Posterior vena cava (tissue), 2 donors: ENCODE results near the gene BCKDK. TPM values are rescaled to one million over a fixed set of nuclear protein-coding genes. Genes with fewer than 3 reads are reported as not detected.

ENCODE experiments used
- DNase-seq: peaks from one replicate; pipeline ENCODE4 v3.0.0-alpha.2; 2020; ENCODE audit warnings: low spot score
- intact Hi-C, 2 donors: fragments of 100-400 bp; cut with DNase I; formaldehyde crosslinking; loops; one replicate each; pipeline versions ENCODE4 v1.14.1 to v1.14.2; 2022 to 2023
- total RNA-seq, 2 donors: library from RNA; stranded (reverse); fragmentation: NEBNext Ultra II Directional; extraction: Animal tissue kit (Norgen Biotek cat#: 25700); gene quantifications; one replicate each; pipeline ENCODE4 v1.2.1, GENCODE V29; 2021
- donor health status: DM: yes; HTN: yes; CAD: no.
- donor health status: DM: yes; HTN: yes; CAD: no.

Gene BCKDK
- total RNA-seq, 2 donors from 2014 or later: 29.8 to 30.6 TPM

DNA sequence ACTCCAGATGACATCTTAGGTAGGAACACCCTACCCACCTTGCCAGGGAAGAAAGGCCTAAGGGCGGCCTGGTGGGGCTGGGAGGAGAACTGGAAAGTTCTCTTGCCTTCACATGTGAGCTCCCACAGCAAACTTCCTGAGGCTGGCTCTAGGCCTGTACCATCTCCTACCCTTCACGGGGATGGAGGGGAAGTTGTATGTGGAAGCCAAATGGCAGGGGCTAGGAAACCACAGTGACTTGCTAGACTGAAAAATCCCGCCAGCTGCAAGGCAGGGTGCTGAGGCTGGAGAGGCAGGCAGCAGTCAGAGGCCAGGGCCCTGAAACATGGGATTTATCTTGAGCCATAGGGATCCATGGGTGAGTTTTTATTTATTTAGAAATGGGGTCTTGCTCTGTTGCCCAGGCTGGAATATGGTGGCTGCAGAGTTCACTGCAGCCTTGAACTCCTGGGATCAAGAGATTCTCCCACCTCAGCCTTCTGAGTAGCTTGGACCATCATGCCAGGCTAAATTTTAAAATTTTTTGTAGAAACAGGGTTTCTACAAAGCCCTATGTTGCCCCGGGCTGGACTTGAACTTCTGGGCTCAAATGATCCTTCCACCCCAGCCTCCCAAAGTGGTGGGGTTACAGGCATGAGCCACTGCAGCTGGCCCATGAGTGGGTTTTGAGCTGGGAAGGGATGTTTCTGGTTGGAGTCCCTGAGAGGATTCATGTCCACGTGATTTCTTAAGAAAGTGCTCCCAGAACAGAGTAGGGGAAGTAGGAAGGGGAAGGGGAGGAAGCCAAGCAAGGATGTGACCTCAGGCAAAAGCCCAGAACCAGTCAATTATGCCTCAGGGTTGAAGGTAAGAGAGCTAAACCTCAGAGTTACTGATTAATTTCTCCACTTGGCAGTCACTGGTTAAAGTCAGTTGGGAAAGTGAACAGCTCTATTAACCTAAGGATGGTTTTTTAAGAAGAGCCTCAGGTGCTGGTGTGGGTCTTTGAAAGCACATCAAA lies 5.2 kb downstream of the BCKDK start:
- no peak for DNase-seq
- intact Hi-C loops: no loop called here

DNA sequence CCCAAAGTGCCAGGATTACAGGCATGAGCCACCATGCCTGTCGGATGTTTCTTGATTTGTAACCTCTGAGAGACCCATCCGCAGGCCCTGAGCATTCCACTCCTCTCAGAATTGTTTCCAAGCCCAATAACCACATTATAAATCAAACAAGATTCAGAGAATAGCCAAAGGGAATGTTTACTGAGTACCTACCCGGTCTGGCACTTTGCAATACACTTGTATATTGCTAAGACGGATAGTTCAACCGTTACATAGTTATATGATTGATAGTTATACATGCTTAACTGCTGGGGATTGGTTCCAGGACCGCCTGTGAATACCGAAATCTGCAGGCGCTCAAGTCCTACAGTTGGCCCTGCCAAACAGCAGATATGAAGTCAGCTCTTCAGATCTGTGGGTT lies 6.3 kb downstream of the BCKDK start:
- intact Hi-C loops: no loop called here
- DNase-seq: no peak

DNA sequence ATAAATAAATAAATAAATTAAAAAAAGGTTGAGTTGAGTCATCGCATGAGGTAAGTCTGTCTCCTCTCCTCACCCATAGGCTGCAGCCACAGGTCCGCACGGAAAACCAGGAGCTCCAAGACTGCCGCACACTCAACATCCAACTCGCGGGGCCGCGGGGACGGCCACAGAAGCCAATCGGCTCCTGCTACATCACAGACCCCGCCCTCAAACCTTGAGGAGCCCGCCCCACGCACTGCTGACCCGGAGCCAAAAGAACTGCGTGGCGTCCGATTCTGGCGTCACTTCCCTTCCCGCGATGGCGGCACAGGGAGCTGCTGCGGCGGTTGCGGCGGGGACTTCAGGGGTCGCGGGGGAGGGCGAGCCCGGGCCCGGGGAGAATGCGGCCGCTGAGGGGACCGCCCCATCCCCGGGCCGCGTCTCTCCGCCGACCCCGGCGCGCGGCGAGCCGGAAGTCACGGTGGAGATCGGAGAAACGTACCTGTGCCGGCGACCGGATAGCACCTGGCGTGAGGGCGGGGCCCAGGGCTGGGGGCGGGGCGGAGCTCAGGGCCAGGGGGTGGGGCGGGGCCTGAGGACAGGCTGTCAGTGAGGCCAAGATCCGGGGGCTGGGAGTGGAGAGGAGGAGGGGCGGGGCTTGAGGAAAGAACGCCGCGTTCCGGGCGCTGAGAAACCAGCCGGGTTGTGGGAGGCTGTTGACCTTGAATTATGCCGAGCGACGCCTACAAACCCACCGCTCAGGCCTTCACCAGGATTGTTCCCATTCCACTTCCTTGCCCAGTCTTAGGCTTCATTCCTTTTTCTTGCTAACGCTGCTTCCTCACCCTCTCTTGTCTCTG lies 9.4 kb downstream of the BCKDK start, which contains the start of gene KAT8:
Gene KAT8 (plus strand): TSS at position 281 of the 839 bp plus-strand sequence. CDS start 18 bp downstream, at position 299.
- peak; percentile 99 for DNase-seq
- intact Hi-C loops: no loop called here

DNA sequence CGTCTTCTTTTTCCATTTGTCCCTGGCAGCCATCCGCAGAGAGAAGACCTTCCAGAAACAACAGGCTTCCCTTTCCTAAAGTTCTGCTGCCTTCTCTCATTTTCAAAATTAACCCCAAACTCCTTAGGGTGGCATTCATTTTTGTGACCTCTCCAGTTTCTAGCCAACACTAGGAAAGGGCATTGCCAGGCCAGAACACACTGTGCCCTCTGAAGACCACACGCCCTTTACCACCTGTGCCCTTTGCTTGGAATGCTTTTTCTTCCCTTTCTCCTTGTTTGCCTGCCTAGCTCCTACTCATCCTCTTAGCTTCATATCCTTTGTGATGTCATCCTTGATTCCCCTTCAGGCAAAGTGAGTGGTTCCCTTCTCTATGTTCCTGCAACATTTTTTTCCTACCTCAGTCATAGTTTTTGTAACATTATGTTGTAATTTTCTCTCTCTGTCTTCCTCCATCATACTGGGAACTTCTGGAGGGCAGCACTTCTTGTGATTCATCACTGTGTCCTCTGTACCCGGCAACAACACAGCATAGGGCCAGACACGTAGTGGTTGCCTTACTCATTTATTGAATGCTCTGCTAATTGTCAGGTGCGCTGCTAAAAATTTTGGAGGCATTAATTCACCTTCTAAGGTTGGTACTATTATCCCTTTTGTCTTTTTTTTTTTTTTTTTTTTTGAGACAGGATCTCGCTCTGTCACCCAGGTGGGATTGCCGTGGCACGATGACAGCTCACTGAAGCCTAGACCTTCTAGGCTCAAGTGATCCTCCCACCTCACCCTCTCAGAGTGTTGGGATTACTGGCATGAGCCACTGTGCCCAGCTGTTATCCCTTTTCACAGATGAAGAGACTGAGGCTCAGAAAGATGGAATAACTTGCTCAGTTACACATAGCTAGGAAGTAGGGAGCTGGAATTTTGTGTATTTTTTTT lies 10.3 kb downstream of the BCKDK start:
- intact Hi-C loops: no loop called here
- DNase-seq: no peak

DNA sequence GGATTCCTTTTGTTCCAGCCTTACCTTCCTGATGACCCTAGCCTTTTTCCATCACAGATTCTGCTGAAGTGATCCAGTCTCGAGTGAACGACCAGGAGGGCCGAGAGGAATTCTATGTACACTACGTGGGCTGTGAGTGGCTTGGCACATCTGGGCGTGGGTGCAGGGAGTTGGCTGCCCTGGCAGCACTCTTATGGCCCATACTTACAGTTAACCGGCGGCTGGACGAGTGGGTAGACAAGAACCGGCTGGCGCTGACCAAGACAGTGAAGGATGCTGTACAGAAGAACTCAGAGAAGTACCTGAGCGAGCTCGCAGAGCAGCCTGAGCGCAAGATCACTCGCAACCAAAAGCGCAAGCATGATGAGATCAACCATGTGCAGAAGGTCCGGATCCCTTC lies 11.9 kb downstream of the BCKDK start:
- DNase-seq: no peak
- intact Hi-C loops: no loop called here

DNA sequence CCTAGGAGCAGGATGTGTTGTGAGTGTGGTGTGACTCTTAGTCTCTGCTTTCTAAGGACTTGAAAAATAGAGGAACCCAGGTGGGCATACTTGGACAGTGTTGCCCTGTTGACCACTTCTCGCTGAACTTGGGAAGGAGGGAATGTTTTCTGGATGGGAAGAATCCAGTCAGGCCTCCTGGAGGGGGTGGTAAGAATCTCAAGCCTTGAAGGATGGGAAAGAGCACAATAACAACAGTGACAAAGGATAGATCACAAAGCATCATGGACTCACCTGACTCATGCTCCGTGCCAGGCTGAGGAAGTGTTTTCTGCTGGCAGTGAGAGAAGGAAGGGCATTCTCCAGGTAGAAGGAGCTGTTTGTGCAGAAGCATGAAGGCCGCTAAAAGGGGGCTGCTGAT lies 17.7 kb downstream of the BCKDK start:
- no peak for DNase-seq
- intact Hi-C loops: no loop called here

DNA sequence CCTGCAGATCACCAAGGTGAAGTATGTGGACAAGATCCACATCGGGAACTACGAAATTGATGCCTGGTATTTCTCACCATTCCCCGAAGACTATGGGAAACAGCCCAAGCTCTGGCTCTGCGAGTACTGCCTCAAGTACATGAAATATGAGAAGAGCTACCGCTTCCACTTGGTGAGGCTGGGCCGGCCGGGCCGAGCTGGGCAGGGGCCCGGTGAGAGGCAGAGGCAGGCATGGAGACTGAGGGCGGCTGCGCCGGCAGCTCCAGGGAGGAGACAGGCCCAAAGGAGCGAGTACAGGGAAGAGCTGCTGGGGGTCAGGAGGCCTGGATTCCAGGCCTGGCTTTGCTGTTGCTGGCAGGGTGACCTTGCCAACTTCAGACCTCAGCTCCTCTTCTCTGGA lies 19.0 kb downstream of the BCKDK start:
- intact Hi-C loops: no loop called here
- no peak for DNase-seq

DNA sequence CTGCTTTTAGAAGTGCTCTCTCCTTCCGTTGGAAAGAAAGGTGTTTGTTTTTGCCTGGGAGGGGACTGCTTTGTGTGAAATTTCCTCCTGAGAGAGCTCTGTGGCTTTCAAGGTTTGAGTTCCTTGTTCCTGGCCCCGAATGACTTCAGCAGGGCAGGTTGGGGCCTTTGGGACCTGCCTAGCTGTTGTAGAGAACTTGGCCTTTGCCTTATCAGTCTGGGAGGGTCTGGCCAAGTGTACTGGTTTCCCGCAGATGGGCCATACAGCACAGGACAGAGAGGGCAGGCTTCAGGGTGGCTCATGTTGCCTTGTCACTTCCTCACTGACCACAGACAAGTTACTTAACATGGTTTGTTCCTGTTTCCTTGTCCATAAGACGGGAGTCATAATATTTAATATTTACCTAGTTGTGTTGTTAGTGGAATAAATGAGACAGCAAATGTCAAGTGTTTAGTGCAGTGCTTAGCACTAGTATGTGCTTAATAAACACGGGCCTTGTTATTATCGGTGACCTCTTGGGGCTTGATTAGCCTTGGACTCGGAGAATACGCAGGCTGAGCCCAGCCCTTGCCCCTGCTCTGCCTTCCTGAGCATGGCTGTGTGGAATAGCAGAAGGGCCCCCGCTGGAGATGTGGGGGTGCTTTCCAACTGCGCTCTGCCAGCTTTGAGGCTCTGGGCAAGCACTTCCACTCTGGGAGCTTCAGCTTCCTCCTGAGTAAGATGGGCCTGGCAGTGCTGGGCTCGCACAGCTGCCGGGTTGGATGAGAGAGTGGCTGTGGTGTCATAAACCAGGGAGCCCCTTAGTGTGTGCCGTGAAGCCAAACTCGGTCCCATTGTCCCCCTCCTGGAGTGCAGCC lies 20.8 kb downstream of the BCKDK start:
- intact Hi-C loops: no loop called here

DNA sequence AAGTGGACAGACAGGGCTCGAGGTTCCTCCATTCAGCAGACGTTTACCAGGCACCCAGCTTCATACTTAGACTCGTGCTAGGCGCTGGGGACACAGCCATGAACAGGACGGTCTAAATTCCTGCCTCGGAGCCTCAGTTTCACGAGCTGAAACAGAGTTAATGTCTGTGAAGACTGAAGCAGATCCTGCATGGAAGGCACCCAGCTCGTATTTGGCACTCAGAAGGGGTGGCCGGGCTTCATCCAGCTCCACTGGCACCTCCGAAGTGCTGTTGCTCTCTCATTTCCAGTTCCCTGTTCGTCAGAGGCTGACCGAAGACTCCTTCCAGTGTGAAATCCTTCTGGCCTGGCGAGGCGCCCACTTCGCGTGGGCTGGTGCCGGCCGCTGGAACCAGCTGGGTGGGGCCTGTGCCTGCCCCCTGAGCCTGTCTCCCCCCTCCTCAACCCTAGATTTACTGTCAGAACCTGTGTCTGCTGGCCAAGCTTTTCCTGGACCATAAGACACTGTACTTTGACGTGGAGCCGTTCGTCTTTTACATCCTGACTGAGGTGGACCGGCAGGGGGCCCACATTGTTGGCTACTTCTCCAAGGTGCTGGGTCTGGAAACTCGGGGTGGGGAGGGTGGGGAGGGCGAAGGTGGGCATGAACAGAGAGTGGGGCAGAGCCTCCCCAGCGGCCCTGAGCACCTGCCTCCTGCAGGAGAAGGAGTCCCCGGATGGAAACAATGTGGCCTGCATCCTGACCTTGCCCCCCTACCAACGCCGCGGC lies 21.6 kb downstream of the BCKDK start:
- intact Hi-C loops: loop anchor here in 1 of 2 donors (5.0 kb wide), 1 partner anchor 1382 kb away; the partner anchor contains the start of gene C16orf54
- peak; percentile 93 for DNase-seq

More for the DNA sequence above, 20.8 kb downstream of the BCKDK start:
- DNase-seq: no peak

DNA sequence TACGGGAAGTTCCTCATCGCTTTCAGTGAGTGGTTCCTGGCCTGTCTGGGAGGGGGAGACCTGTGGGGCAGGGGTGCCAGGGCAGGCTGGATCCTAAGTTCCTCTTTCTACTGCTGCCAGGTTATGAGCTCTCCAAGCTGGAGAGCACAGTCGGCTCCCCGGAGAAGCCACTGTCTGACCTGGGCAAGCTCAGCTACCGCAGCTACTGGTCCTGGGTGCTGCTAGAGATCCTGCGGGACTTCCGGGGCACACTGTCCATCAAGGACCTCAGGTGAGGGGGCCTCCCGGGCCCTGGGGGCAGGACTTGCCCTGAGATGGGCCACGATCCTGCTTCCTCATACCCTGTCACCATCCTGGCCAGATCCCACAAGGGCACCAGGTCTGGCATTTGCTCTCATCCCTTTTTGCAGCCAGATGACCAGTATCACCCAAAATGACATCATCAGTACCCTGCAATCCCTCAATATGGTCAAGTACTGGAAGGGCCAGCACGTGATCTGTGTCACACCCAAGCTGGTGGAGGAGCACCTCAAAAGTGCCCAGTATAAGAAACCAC lies 22.2 kb downstream of the BCKDK start:
- intact Hi-C loops: loop anchor here in 1 of 2 donors (5.0 kb wide), 1 partner anchor 1383 kb away; the partner anchor contains the start of gene C16orf54
- DNase-seq: no peak

DNA sequence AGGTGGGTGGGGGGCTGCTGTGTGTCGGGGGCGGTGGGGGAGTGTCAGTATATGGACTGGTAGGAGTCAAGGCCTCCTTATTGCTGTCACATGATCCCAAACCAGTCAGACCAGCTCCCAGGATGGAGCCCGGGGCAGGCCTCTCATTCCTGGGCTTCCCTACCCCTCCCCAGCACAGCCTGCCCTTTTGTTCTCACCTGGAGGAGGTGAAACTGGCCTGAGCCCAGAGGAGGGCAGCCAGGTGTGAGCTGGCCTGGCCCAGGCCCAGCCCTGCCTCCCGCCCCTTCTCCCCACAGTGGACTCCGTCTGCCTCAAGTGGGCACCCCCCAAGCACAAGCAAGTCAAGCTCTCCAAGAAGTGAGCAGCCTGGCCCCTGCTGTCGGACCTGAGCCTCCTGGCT lies 22.7 kb downstream of the BCKDK start:
- intact Hi-C loops: loop anchor here in 1 of 2 donors (5.0 kb wide), 1 partner anchor 1384 kb away; the partner anchor contains the start of gene C16orf54

DNA sequence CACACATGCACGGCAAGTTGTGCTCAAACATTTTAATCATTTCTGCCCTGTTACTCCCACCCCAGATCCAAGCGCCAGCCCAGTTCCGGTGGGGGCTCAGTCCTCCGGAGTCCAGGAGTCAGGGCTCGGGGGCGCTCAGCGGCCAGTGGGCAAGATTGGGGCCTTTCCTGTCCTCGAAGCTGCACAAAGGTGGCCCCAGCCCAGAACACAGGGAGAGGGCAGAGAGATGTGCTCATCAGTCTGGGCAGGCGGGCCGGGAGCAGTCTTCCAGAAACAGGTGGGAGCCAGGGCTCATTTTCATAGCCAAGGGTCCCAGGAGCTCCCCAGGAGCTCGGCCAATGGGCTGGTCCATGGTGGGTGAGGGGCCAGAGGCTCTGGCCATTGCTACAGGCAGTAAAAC lies 23.2 kb downstream of the BCKDK start:
- intact Hi-C loops: loop anchor here in 1 of 2 donors (5.0 kb wide), 1 partner anchor 1384 kb away; the partner anchor contains the start of gene C16orf54
- DNase-seq: no peak

More for the DNA sequence above, 22.7 kb downstream of the BCKDK start:
- no peak for DNase-seq

DNA sequence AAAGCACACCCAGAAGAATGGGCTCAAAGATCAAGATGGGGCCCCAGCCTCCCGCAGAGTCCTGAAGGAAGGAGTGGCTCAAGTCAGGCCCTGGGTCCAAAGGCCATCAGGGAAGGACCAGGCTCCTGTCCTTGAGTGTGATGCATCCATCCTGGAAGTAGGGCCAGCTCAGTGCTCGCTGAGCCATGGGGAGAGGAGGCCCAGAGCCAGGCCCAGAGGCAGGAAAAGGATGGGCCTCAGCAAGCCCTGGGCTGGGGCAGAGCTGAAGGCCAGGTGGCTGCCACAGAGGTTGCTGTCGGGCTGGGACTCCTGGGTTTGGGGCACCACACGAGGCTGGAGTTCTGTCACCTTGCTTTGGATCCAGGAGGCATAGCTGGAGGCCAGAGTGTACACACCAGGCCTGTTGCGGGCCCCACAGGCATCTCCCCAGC lies 23.7 kb downstream of the BCKDK start:
- DNase-seq: no peak
- intact Hi-C loops: loop anchor here in 1 of 2 donors (5.0 kb wide), 1 partner anchor 1385 kb away; the partner anchor contains the start of gene C16orf54

DNA sequence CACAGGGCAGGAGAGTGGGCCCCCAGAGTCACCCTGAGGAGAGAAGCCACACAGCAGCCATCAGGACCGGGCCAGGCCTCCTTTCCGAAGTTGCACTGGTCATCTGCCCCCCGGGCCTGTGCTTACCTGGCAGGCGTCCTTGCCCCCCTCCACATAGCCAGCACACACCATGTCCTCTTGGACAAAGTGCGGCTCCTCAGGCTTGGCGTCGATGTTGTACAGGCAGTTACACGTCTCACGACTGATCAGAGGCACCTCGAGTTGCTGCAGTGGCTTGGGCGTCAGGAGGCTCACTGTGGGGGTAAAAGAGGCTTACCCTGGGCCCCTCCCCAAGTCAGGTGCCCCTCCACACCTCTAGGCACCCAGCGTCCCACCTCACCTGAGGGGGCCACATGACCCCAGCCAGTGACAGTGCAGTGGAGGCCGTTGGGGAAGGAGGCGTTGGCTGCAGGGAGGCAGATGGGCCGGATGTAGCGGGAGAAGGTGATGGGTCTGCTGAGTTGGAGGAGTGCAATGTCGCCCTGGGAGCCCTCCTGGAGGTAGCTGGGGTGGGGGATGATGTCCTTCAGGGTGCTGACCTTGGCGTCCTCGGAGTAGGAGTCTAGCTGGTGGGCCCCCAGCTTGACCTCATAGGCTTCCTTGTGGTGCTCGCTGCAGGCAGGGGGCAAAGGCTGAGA lies 24.3 kb downstream of the BCKDK start:
- intact Hi-C loops: loop anchor here in 1 of 2 donors (5.0 kb wide), 1 partner anchor 1385 kb away; the partner anchor contains the start of gene C16orf54
- no peak for DNase-seq

DNA sequence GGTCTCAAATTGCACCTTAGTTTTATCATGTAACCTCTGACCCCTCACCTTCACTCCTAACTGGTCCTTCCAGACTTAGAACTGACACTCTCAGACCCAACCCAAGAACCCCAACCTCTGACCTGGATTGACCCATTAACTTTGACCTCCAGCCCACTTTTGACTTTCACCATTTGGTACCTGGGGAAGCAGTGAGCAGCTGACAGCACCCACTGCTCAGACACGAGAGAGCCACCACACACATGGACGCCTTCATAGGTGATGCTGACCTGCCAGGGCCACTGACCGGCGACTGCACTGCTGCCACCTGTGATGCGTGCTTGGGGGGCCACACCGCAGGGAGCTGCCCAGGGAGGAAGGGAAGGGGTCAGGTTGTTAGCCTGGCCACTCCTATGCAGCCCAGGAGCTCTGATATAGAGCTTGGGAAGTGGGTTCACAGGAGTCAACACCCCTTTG lies 24.9 kb downstream of the BCKDK start:
- intact Hi-C loops: loop anchor here in 1 of 2 donors (5.0 kb wide), 1 partner anchor 1386 kb away; the partner anchor contains the start of gene C16orf54
- DNase-seq: no peak
